HepG2 (cell line): ENCODE measurements around the gene CARHSP1. TPM values are rescaled to one million over a fixed set of nuclear protein-coding genes. Genes with fewer than 3 reads are reported as not detected.

ENCODE experiments used
- ARNT2 ChIP-seq: sonication (generic); formaldehyde crosslinking; IDR thresholded peaks from 2 replicates; pipeline ENCODE4 v1.8.0; 2022; ENCODE audit warnings: mild to moderate bottlenecking, low read depth, missing genetic modification reagents, moderate library complexity
- ATM ChIP-seq: fragments of 450-650 bp; IDR thresholded peaks from 2 replicates; pipeline ENCODE4 v1.7.1; 2017; ENCODE audit warnings: mild to moderate bottlenecking, borderline replicate concordance
- DMTF1 ChIP-seq: sonication (generic); formaldehyde crosslinking; IDR thresholded peaks from 2 replicates; pipeline ENCODE4 v1.4.0; 2020; ENCODE audit warnings: mild to moderate bottlenecking, missing genetic modification reagents
- EZH2 ChIP-seq: conservative IDR thresholded peaks from 2 replicates; pipeline ENCODE4 v1.6.1; 2012; ENCODE audit warnings: mild to moderate bottlenecking, low read depth, low read length, moderate library complexity
- HINFP ChIP-seq: sonication (generic); formaldehyde crosslinking; IDR thresholded peaks from 2 replicates; pipeline ENCODE4 v1.4.0; 2020; ENCODE audit warnings: low read depth, mild to moderate bottlenecking, missing genetic modification reagents
- KAT7 ChIP-seq: IDR thresholded peaks from 2 replicates; pipeline ENCODE4 v1.6.1; 2018; ENCODE audit warnings: borderline replicate concordance, missing compliant biosample characterization
- LCORL ChIP-seq, 2 experiments: fragments of 450-650 bp in 1 of 2; sonication (generic) in 1 of 2; formaldehyde crosslinking in 1 of 2; IDR thresholded peaks; 2 replicates each; pipeline versions ENCODE4 v1.5.0 to v1.6.1; 2017 to 2020; ENCODE audit warnings: antibody characterized with exemption in 1 of 2, missing genetic modification reagents in 1 of 2
- MAFK ChIP-seq, 2 experiments: IDR thresholded peaks in 1 of 2; conservative IDR thresholded peaks in 1 of 2; 2 replicates each; pipeline ENCODE4 v1.6.1; 2011; ENCODE audit warnings: improper control_type of control experiment in 2 of 2, low read length in 2 of 2
- NFIB ChIP-seq: sonication (generic); formaldehyde crosslinking; IDR thresholded peaks from 2 replicates; pipeline ENCODE4 v1.9.0; 2021; ENCODE audit warnings: missing genetic modification reagents, mild to moderate bottlenecking, borderline replicate concordance
- PHF5A ChIP-seq: IDR thresholded peaks from one replicate; pipeline ENCODE4 v1.6.1; 2018; ENCODE audit warnings: low read depth, missing genetic modification reagents; ENCODE audit not compliant: unreplicated experiment
- RARA ChIP-seq: IDR thresholded peaks from 2 replicates; pipeline ENCODE4 v1.6.1; 2016; ENCODE audit warnings: missing genetic modification reagents, missing compliant biosample characterization
- SNAI1 ChIP-seq: sonication (generic); formaldehyde crosslinking; IDR thresholded peaks from 2 replicates; pipeline ENCODE4 v1.5.0; 2020; ENCODE audit warnings: mild to moderate bottlenecking, missing genetic modification reagents, borderline replicate concordance
- ZNF256 ChIP-seq: sonication (generic); formaldehyde crosslinking; conservative IDR thresholded peaks from 2 replicates; pipeline ENCODE4 v1.4.0; 2020; ENCODE audit warnings: missing genetic modification reagents
- ZNF30 ChIP-seq: sonication (generic); formaldehyde crosslinking; IDR thresholded peaks from 2 replicates; pipeline ENCODE4 v1.5.0; 2020; ENCODE audit warnings: mild to moderate bottlenecking, missing genetic modification reagents
- ZNF432 ChIP-seq: sonication (generic); formaldehyde crosslinking; IDR thresholded peaks from 2 replicates; pipeline ENCODE4 v1.5.0; 2020; ENCODE audit warnings: missing genetic modification reagents, mild to moderate bottlenecking, borderline replicate concordance
- ZNF44 ChIP-seq: sonication (generic); formaldehyde crosslinking; IDR thresholded peaks from 2 replicates; pipeline ENCODE4 v1.5.1; 2020; ENCODE audit warnings: mild to moderate bottlenecking, missing genetic modification reagents
- polyA plus RNA-seq, 8 experiments: library from polyadenylated mRNA; depleted of rRNA in 3 of 8; stranded (reverse) in 7 of 8; unstranded in 1 of 8; fragments of >200 nt; fragmentation: Illumina TruSeq in 4 of 8; extraction: Trizol in 4 of 8; gene quantifications; 2 replicates each; pipeline versions ENCODE4 v1.2.1 to v1.2.3, GENCODE V29; 2011 to 2016; ENCODE audit warnings: low read depth in 4 of 8, missing spikeins in 1 of 8, mixed read lengths in 1 of 8; ENCODE audit not compliant: insufficient read depth in 1 of 8
- total RNA-seq, 5 experiments: library from RNA; depleted of rRNA; stranded (reverse); fragments of >200 nt; fragmentation: Illumina TruSeq; extraction: Trizol; gene quantifications; 2 replicates each; pipeline ENCODE4 v1.2.3, GENCODE V29; 2016; ENCODE audit warnings: low read depth in 1 of 5
- TF ChIP-seq, protein P1 (sequence below): sonication (generic); formaldehyde crosslinking; IDR thresholded peaks from 2 replicates; pipeline ENCODE4 v1.5.0; 2020; ENCODE audit warnings: mild to moderate bottlenecking, missing genetic modification reagents
- TF ChIP-seq, protein P2 (sequence below): IDR thresholded peaks from 2 replicates; pipeline ENCODE4 v1.6.1; 2016; ENCODE audit warnings: mild to moderate bottlenecking
- TF ChIP-seq, protein P3 (sequence below): sonication (generic); formaldehyde crosslinking; IDR thresholded peaks from 2 replicates; pipeline ENCODE4 v1.9.0; 2021; ENCODE audit warnings: missing genetic modification reagents, borderline replicate concordance

The CARHSP1 gene
- total and polyA plus RNA-seq, 2 of the 13 experiments (the other 11 are each of a cell fraction or from before 2014, with no cell fraction given) = 173 to 345 TPM

DNA sequence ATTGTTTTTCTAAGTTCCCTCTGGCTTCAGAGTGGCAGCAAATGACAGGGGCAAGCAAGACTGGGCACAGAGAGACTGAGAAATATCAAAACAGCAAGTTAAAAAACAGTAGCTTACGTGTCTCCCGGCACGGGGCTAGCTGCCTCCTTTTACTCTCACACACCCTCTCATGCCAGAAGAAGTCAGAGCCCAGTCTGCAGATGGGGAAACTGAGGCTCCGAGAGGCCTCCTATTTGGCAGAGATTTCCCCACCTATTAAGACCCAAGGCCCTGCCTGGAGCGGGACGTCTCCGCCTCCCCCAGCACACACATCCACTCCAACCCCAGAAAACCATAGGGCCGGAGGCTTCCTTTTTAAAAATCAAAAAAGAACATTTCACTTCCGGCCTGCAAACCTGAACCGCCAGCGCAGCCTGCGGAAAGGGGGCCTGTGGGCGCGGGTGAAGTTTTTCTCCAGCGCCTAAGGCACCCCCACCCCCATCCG, 832 bp downstream of the CARHSP1 start (continued):
- TF ChIP-seq ATM (no peak), DMTF1 (no peak), LCORL (IDR thresholded peaks at IDR 0.05) (no peak), LCORL (CRISPR knock-in tag; IDR thresholded peaks at IDR 0.05) (0 out of 2 replicates have a peak, but pooled peaks have one; percentile 22), ZNF30 (0 out of 2 replicates have a peak, but pooled peaks have one; percentile 5), HINFP (CRISPR knock-in tag) (no peak), RARA (CRISPR knock-in tag) (no peak), MAFK (conservative IDR thresholded peaks at IDR 0.05 in 1 of 2, IDR thresholded peaks at IDR 0.05 in 1 of 2; ENCODE audit: low read length in 2 of 2) (no peak), ARNT2 (no peak), PHF5A (CRISPR knock-in tag) (no peak), KAT7 (CRISPR knock-in tag) (peak; percentile 82; the same call in 1 of the 2 replicates), SNAI1 (CRISPR knock-in tag) (no peak), ZNF44 (CRISPR knock-in tag) (no peak), EZH2 (no peak), ZNF432 (CRISPR knock-in tag) (no peak), NFIB (CRISPR knock-in tag) (no peak), ZNF256 (CRISPR knock-in tag) (no peak)
- TF ChIP-seq, protein P1, sequence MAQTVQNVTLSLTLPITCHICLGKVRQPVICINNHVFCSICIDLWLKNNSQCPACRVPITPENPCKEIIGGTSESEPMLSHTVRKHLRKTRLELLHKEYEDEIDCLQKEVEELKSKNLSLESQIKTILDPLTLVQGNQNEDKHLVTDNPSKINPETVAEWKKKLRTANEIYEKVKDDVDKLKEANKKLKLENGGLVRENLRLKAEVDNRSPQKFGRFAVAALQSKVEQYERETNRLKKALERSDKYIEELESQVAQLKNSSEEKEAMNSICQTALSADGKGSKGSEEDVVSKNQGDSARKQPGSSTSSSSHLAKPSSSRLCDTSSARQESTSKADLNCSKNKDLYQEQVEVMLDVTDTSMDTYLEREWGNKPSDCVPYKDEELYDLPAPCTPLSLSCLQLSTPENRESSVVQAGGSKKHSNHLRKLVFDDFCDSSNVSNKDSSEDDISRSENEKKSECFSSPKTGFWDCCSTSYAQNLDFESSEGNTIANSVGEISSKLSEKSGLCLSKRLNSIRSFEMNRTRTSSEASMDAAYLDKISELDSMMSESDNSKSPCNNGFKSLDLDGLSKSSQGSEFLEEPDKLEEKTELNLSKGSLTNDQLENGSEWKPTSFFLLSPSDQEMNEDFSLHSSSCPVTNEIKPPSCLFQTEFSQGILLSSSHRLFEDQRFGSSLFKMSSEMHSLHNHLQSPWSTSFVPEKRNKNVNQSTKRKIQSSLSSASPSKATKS (CRISPR knock-in tag) = 0 out of 2 replicates have a peak, but pooled peaks have one; percentile 42
- TF ChIP-seq, protein P2, sequence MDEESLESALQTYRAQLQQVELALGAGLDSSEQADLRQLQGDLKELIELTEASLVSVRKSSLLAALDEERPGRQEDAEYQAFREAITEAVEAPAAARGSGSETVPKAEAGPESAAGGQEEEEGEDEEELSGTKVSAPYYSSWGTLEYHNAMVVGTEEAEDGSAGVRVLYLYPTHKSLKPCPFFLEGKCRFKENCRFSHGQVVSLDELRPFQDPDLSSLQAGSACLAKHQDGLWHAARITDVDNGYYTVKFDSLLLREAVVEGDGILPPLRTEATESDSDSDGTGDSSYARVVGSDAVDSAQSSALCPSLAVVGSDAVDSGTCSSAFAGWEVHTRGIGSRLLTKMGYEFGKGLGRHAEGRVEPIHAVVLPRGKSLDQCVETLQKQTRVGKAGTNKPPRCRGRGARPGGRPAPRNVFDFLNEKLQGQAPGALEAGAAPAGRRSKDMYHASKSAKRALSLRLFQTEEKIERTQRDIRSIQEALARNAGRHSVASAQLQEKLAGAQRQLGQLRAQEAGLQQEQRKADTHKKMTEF = 0 out of 2 replicates have a peak, but pooled peaks have one; percentile 5
- TF ChIP-seq, protein P3, sequence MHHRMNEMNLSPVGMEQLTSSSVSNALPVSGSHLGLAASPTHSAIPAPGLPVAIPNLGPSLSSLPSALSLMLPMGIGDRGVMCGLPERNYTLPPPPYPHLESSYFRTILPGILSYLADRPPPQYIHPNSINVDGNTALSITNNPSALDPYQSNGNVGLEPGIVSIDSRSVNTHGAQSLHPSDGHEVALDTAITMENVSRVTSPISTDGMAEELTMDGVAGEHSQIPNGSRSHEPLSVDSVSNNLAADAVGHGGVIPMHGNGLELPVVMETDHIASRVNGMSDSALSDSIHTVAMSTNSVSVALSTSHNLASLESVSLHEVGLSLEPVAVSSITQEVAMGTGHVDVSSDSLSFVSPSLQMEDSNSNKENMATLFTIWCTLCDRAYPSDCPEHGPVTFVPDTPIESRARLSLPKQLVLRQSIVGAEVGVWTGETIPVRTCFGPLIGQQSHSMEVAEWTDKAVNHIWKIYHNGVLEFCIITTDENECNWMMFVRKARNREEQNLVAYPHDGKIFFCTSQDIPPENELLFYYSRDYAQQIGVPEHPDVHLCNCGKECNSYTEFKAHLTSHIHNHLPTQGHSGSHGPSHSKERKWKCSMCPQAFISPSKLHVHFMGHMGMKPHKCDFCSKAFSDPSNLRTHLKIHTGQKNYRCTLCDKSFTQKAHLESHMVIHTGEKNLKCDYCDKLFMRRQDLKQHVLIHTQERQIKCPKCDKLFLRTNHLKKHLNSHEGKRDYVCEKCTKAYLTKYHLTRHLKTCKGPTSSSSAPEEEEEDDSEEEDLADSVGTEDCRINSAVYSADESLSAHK = peak; percentile 65; the same call in 1 of the 2 replicates
